Endothelial cell of umbilical vein (primary cell): ENCODE results near the gene GALNT17. TPM values are rescaled to one million over a fixed set of nuclear protein-coding genes. Genes with fewer than 3 reads are reported as not detected.

Experiments
- BruUV-seq: library from RNA; stranded (reverse); fragments of 400-500 nt; replicated peaks from 2 replicates; lab custom pipeline; 2021; lab: Mats Ljungman, UMichigan
- CTCF ChIA-PET: fragments of 300-600, 350-600 bp; sonication (Branson Sonifier 250); formaldehyde crosslinking; loops from one replicate; lab custom pipeline; 2021; ENCODE audit warnings: antibody characterized with exemption, inconsistent platforms; lab: Charles Lee
- POLR2A ChIA-PET: fragments of 300-600, 350-600 bp; sonication (Branson Sonifier 250); formaldehyde crosslinking; loops from one replicate; lab custom pipeline; 2021; ENCODE audit warnings: antibody characterized with exemption, inconsistent platforms; lab: Charles Lee
- DNase-seq: peaks from one replicate; pipeline ENCODE4 v3.0.0-alpha.2; 2011; ENCODE audit warnings: low read depth, low spot score
- FAIRE-seq: peaks from 2 replicates; lab custom pipeline; 2011; peaks lifted over from hg19 to GRCh38; lab: Jason Lieb, UNC
- H2AFZ ChIP-seq: 2 replicates; pipeline ENCODE4 v1.6.0; 2012; ENCODE audit warnings: low read depth, low read length, control low read depth, inconsistent platforms
- H3K27ac ChIP-seq: 2 replicates; pipeline ENCODE4 v1.5.1; 2011; ENCODE audit warnings: low read depth, mild to moderate bottlenecking, control low read depth, low read length, moderate library complexity; ENCODE audit not compliant: insufficient read depth
- H3K27me3 ChIP-seq, 2 experiments: 2 replicates each; pipeline versions ENCODE4 v1.6.0 to v1.6.1; 2011; ENCODE audit warnings: low read length in 2 of 2, mixed read lengths in 1 of 2; ENCODE audit not compliant: control insufficient read depth in 2 of 2, insufficient read depth in 2 of 2
- H3K36me3 ChIP-seq, 2 experiments: 2 replicates in 1 of 2; 3 replicates in 1 of 2; pipeline ENCODE4 v1.5.1; 2011; ENCODE audit warnings: low read length in 2 of 2, mild to moderate bottlenecking in 1 of 2, moderate library complexity in 1 of 2; ENCODE audit not compliant: control insufficient read depth in 2 of 2, insufficient read depth in 2 of 2; ENCODE audit errors: extremely low read depth in 1 of 2
- H3K4me1 ChIP-seq: 3 replicates; pipeline ENCODE4 v1.5.1; 2011; ENCODE audit warnings: mild to moderate bottlenecking, low read length; ENCODE audit not compliant: control insufficient read depth, insufficient read depth; ENCODE audit errors: extremely low read depth
- H3K4me2 ChIP-seq: 2 replicates; pipeline ENCODE4 v1.6.1; 2011; ENCODE audit warnings: low read length, control low read depth, mixed read lengths; ENCODE audit not compliant: insufficient read depth
- H3K4me3 ChIP-seq, 3 experiments: fragments of 200-600 bp in 1 of 3; sonication (generic), shearing (Covaris generic) in 1 of 3; replicated peaks in 1 of 3; 2 replicates each; pipeline ENCODE4 v1.5.1; 2011 to 2016; ENCODE audit warnings: control low read depth in 3 of 3, low read length in 3 of 3, mild to moderate bottlenecking in 2 of 3, inconsistent platforms in 1 of 3, low read depth in 1 of 3, moderate library complexity in 1 of 3; ENCODE audit not compliant: insufficient read depth in 1 of 3
- H3K79me2 ChIP-seq: 2 replicates; pipeline ENCODE4 v1.6.0; 2012; ENCODE audit warnings: low read length, inconsistent platforms; ENCODE audit not compliant: control insufficient read depth, insufficient read depth
- H3K9ac ChIP-seq: replicated peaks from 2 replicates; pipeline ENCODE3; 2011; ENCODE audit warnings: low read length, control low read depth; ENCODE audit not compliant: insufficient read depth; ENCODE audit errors: extremely low read depth
- H3K9me1 ChIP-seq: replicated peaks from 3 replicates; pipeline ENCODE4 v1.6.0; 2011; ENCODE audit warnings: mild to moderate bottlenecking, low read length; ENCODE audit not compliant: control insufficient read depth, insufficient read depth; ENCODE audit errors: extremely low read depth
- H3K9me3 ChIP-seq: replicated peaks from 2 replicates; pipeline ENCODE4 v1.5.1; 2012; ENCODE audit warnings: low read length, inconsistent platforms; ENCODE audit not compliant: control insufficient read depth, insufficient read depth
- H4K20me1 ChIP-seq: replicated peaks from 2 replicates; pipeline ENCODE3; 2011; ENCODE audit warnings: mild to moderate bottlenecking, low read length; ENCODE audit not compliant: control insufficient read depth, insufficient read depth; ENCODE audit errors: extremely low read depth
- EZH2 ChIP-seq: IDR thresholded peaks from 2 replicates; pipeline ENCODE4 v1.6.1; 2012; ENCODE audit warnings: borderline replicate concordance, low read depth, mild to moderate bottlenecking, moderate library complexity, low read length, inconsistent platforms; ENCODE audit not compliant: severe bottlenecking
- FOS ChIP-seq: IDR thresholded peaks from 2 replicates; pipeline ENCODE4 v1.6.1; 2011; ENCODE audit warnings: mild to moderate bottlenecking, low read length, moderate library complexity, borderline replicate concordance; ENCODE audit not compliant: insufficient read depth
- GATA2 ChIP-seq: IDR thresholded peaks from 2 replicates; pipeline ENCODE4 v1.7.0; 2011; ENCODE audit warnings: low read depth, mild to moderate bottlenecking, moderate library complexity, mixed read lengths, low read length; ENCODE audit not compliant: insufficient read length, insufficient read depth
- JUN ChIP-seq: IDR thresholded peaks from 2 replicates; pipeline ENCODE4 v1.6.1; 2011; ENCODE audit warnings: borderline replicate concordance, low read depth; ENCODE audit not compliant: insufficient read length, insufficient read depth
- MAX ChIP-seq: IDR thresholded peaks from 2 replicates; pipeline ENCODE4 v1.6.1; 2011; ENCODE audit not compliant: insufficient read depth, insufficient read length
- MYC ChIP-seq: IDR thresholded peaks from one replicate; pipeline ENCODE4 v1.6.1; 2011; ENCODE audit warnings: mild to moderate bottlenecking, low read depth, low read length
- POLR2A ChIP-seq: IDR thresholded peaks from 2 replicates; pipeline ENCODE4 v1.6.1; 2012; ENCODE audit warnings: low read depth, mild to moderate bottlenecking, control low read depth, low read length
- POLR2AphosphoS5 ChIP-seq: IDR thresholded peaks from 2 replicates; pipeline ENCODE4 v1.6.1; 2012; ENCODE audit warnings: low read depth, mild to moderate bottlenecking, control low read depth, low read length, moderate library complexity; ENCODE audit not compliant: insufficient read depth
- dilution Hi-C: fragments of 300-500 bp; cut with MboI; formaldehyde crosslinking; loops from one replicate; pipeline ENCODE4 v1.15.0; 2019; ENCODE audit warnings: low sequenced_read_pairs; ENCODE audit not compliant: extremely low pct_ligation_motif_present
- intact Hi-C: fragments of 100-400 bp; cut with micrococcal nuclease; formaldehyde crosslinking; loops from one replicate; pipeline ENCODE4 v1.10.0; 2022
- polyA plus RNA-seq, 4 experiments: library from polyadenylated mRNA; depleted of rRNA in 3 of 4; stranded (reverse) in 3 of 4; unstranded in 1 of 4; fragments of >200 nt; gene quantifications; 2 replicates each; pipeline versions ENCODE4 v1.2.1 to v1.2.3, GENCODE V29; 2011 to 2012; ENCODE audit warnings: missing spikeins in 1 of 4
- total RNA-seq: library from RNA; stranded (reverse); gene quantifications from 2 replicates; pipeline ENCODE4 v1.2.3, GENCODE V29; 2021
- TF ChIP-seq, protein P1 (sequence below), 2 donors: IDR thresholded peaks; 1 replicate in 1 of 2; 2 replicates in 1 of 2; pipeline ENCODE4 v1.5.1; 2011; ENCODE audit warnings: low read length in 2 of 2, mild to moderate bottlenecking in 2 of 2, moderate library complexity in 2 of 2, control low read depth in 1 of 2, inconsistent platforms in 1 of 2, low read depth in 1 of 2; ENCODE audit not compliant: insufficient read depth in 1 of 2; ENCODE audit errors: extremely low read depth in 1 of 2

Gene GALNT17
- total and polyA plus RNA-seq, 2 donors (not counting 3 experiments of a cell fraction or from before 2014, with no cell fraction given), result not detected

DNA sequence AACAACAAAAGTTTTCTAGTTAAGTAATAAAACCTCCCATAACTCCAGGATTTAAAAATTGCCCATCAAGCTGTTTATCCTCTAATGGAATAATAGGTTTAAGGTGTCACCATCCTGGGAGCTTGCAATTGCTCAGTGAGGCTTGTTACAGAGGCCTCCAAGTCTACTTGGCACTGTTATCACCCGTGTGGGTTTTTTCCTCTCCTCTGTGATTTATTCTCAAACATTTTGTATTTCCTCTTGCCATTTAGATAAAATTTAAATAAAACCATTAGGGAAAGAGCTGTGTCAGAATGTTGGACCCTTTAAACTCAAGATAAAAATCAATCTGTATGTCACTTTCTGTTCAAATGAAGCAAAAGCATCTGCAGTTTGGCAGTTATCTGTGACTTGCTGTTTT lies 202.6 kb downstream of the GALNT17 start:
- H3K9ac ChIP-seq, result no peak overlapping the region
- FAIRE-seq (no peak), DNase-seq (no peak)
- H2AFZ ChIP-seq, result no peak overlapping the region
- no peaks in the 10 kb centered on the region for H3K9me3 ChIP-seq
- no peak overlapping the region for H3K4me2 ChIP-seq
- no peaks in the 10 kb centered on the region for H3K4me1 ChIP-seq
- no peaks in the 10 kb centered on the region for H3K27me3 ChIP-seq
- dilution Hi-C loops (no loop called here), intact Hi-C loops (no loop called here)
- H3K9me1 ChIP-seq, result no peaks in the 10 kb centered on the region
- no peak overlapping the region for H3K27ac ChIP-seq
- ChIA-PET POLR2A (no interaction called here), CTCF (no interaction called here)
- TF ChIP-seq POLR2AphosphoS5 (no peak), JUN (no peak), POLR2A (no peak), GATA2 (no peak), MAX (no peak)
- no peaks in the 10 kb centered on the region for H3K79me2 ChIP-seq
- no peaks in the 10 kb centered on the region for H4K20me1 ChIP-seq
- BruUV-seq, result no TSS peak
- H3K4me3 ChIP-seq, result no peak overlapping the region
- no peaks in the 10 kb centered on the region for H3K36me3 ChIP-seq

DNA sequence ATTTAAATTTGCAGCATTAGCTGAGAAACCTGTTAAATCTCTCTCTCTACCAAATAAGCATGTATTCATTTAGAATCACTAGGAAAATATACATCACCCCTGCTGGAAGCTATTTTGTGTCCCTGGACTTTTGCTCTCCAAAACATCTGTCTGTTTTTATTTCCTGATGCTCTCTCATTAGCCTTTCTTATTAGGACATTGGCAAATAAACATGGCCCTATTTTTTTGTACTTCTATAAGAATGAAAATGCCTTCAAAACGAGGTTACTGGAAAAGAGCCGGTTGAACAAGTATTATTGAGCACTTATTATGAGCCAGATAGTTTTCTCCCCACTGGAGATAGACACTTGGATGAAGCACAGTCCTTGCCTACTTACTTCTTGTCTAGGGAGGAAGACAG lies 206.9 kb downstream of the GALNT17 start:
- Histone ChIP-seq H4K20me1 (no peaks in the 10 kb centered on the region), H3K36me3 (no peaks in the 10 kb centered on the region), H3K4me3 (no peak overlapping the region), H2AFZ (no peak overlapping the region), H3K27ac (no peak overlapping the region), H3K9ac (no peak overlapping the region), H3K27me3 (no peaks in the 10 kb centered on the region), H3K9me3 (peaks cover 2% of the 10 kb centered on the region), H3K4me1 (no peaks in the 10 kb centered on the region), H3K9me1 (no peaks in the 10 kb centered on the region), H3K79me2 (no peaks in the 10 kb centered on the region), H3K4me2 (no peak overlapping the region)
- no TSS peak for BruUV-seq
- POLR2A ChIA-PET, result no interaction called here
- intact Hi-C loops, result no loop called here
- TF ChIP-seq, protein P1, sequence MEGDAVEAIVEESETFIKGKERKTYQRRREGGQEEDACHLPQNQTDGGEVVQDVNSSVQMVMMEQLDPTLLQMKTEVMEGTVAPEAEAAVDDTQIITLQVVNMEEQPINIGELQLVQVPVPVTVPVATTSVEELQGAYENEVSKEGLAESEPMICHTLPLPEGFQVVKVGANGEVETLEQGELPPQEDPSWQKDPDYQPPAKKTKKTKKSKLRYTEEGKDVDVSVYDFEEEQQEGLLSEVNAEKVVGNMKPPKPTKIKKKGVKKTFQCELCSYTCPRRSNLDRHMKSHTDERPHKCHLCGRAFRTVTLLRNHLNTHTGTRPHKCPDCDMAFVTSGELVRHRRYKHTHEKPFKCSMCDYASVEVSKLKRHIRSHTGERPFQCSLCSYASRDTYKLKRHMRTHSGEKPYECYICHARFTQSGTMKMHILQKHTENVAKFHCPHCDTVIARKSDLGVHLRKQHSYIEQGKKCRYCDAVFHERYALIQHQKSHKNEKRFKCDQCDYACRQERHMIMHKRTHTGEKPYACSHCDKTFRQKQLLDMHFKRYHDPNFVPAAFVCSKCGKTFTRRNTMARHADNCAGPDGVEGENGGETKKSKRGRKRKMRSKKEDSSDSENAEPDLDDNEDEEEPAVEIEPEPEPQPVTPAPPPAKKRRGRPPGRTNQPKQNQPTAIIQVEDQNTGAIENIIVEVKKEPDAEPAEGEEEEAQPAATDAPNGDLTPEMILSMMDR (IDR thresholded peaks at IDR 0.05; ENCODE audit: extremely low read depth in 1 of 2, insufficient read depth in 1 of 2, low read depth in 1 of 2, low read length in 2 of 2), result no peak
- TF ChIP-seq EZH2, result no peak
- no peak for TF ChIP-seq MYC
- no peak for TF ChIP-seq MAX
- TF ChIP-seq POLR2AphosphoS5, result no peak
- no peak for TF ChIP-seq JUN
- TF ChIP-seq POLR2A, result no peak
- no peak for TF ChIP-seq FOS
- CTCF ChIA-PET, result no interaction called here
- FAIRE-seq (no peak), DNase-seq (no peak)
- dilution Hi-C loops, result no loop called here
